HEK293T (cell line): Measurements from ENCODE around the gene TFAP2B.

ENCODE experiments used
- CTCF ChIA-PET: fragments of 350-600 bp; formaldehyde crosslinking; extraction: SDS; loops from one replicate; lab custom pipeline; 2021; ENCODE audit warnings: antibody characterized with exemption, inconsistent platforms; lab: Yijun Ruan, JAX
- POLR2A ChIA-PET: fragments of 350-600 bp; formaldehyde crosslinking; extraction: SDS; loops from one replicate; lab custom pipeline; 2020; ENCODE audit warnings: antibody characterized with exemption, inconsistent platforms; lab: Yijun Ruan, JAX
- DNase-seq: peaks from one replicate; pipeline ENCODE4 v3.0.0; 2012; ENCODE audit warnings: mixed read lengths; ENCODE audit errors: extremely low spot score
- ARNT ChIP-seq: fragments of 450-650 bp; IDR thresholded peaks from 2 replicates; pipeline ENCODE4 v1.6.1; 2017; ENCODE audit warnings: mild to moderate bottlenecking
- BHLHE40 ChIP-seq: fragments of 450-650 bp; IDR thresholded peaks from 2 replicates; pipeline ENCODE4 v1.6.1; 2016; ENCODE audit warnings: mild to moderate bottlenecking, moderate library complexity, borderline replicate concordance
- CTBP1 ChIP-seq: fragments of 450-650 bp; IDR thresholded peaks from 2 replicates; pipeline ENCODE4 v1.6.1; 2016; ENCODE audit warnings: borderline replicate concordance
- ELF4 ChIP-seq: fragments of 450-650 bp; IDR thresholded peaks from 2 replicates; pipeline ENCODE4 v1.6.1; 2017; ENCODE audit warnings: antibody characterized with exemption
- FOXA1 ChIP-seq: fragments of 450-650 bp; IDR thresholded peaks from 2 replicates; pipeline ENCODE4 v1.6.1; 2016; ENCODE audit warnings: mild to moderate bottlenecking
- FOXK2 ChIP-seq: fragments of 450-650 bp; IDR thresholded peaks from 2 replicates; pipeline ENCODE4 v1.6.1; 2016; ENCODE audit warnings: mild to moderate bottlenecking
- FOXM1 ChIP-seq: fragments of 450-650 bp; IDR thresholded peaks from 2 replicates; pipeline ENCODE4 v1.6.1; 2017; ENCODE audit warnings: mild to moderate bottlenecking, borderline replicate concordance
- HDGF ChIP-seq: fragments of 450-650 bp; IDR thresholded peaks from 2 replicates; pipeline ENCODE4 v1.6.1; 2017; ENCODE audit warnings: antibody characterized with exemption, borderline replicate concordance
- L3MBTL2 ChIP-seq: fragments of 450-650 bp; conservative IDR thresholded peaks from 2 replicates; pipeline ENCODE4 v1.6.1; 2016; ENCODE audit warnings: mild to moderate bottlenecking
- LEF1 ChIP-seq: fragments of 450-650 bp; IDR thresholded peaks from 2 replicates; pipeline ENCODE4 v1.6.1; 2017; ENCODE audit warnings: mild to moderate bottlenecking, borderline replicate concordance
- NFRKB ChIP-seq: fragments of 450-650 bp; IDR thresholded peaks from 2 replicates; pipeline ENCODE4 v1.6.1; 2016; ENCODE audit warnings: mild to moderate bottlenecking, moderate library complexity
- PKNOX1 ChIP-seq: fragments of 450-650 bp; IDR thresholded peaks from 2 replicates; pipeline ENCODE4 v1.6.1; 2016
- SP1 ChIP-seq: fragments of 450-650 bp; IDR thresholded peaks from 2 replicates; pipeline ENCODE4 v1.6.1; 2017
- SUZ12 ChIP-seq: fragments of 450-650 bp; IDR thresholded peaks from 2 replicates; pipeline ENCODE4 v1.6.1; 2016; ENCODE audit warnings: mild to moderate bottlenecking
- TARDBP ChIP-seq: fragments of 450-650 bp; IDR thresholded peaks from 2 replicates; pipeline ENCODE4 v1.6.1; 2016
- ZNF384 ChIP-seq: fragments of 450-650 bp; IDR thresholded peaks from 2 replicates; pipeline ENCODE4 v1.6.1; 2016

The TFAP2B gene

GRCh38 chr6:50889497-50889896 is 70.8 kb downstream of the TFAP2B start:
- ChIA-PET CTCF (no interaction called here), POLR2A (no interaction called here)
- TF ChIP-seq FOXA1: no peak
- TF ChIP-seq ELF4: no peak
- TF ChIP-seq FOXK2: no peak
- no peak for TF ChIP-seq L3MBTL2
- TF ChIP-seq BHLHE40: no peak
- no peak for TF ChIP-seq LEF1
- no peak for TF ChIP-seq PKNOX1
- no peak for TF ChIP-seq HDGF
- TF ChIP-seq TARDBP: no peak
- no peak for TF ChIP-seq ZNF384
- no peak for TF ChIP-seq FOXM1
- no peak for DNase-seq

GRCh38 chr6:50889935-50890334 is 71.3 kb downstream of the TFAP2B start:
- DNase-seq: no peak
- no peak for TF ChIP-seq CTBP1
- no peak for TF ChIP-seq TARDBP
- no peak for TF ChIP-seq HDGF
- no peak for TF ChIP-seq SP1
- TF ChIP-seq ARNT: no peak
- TF ChIP-seq LEF1: no peak
- TF ChIP-seq ELF4: no peak
- no peak for TF ChIP-seq FOXM1
- no peak for TF ChIP-seq BHLHE40
- no peak for TF ChIP-seq ZNF384
- no peak for TF ChIP-seq SUZ12
- no peak for TF ChIP-seq PKNOX1
- TF ChIP-seq FOXA1: no peak
- TF ChIP-seq FOXK2: no peak
- TF ChIP-seq L3MBTL2: no peak
- ChIA-PET CTCF (no interaction called here), POLR2A (no interaction called here)

- TF ChIP-seq LEF1 (no peak), FOXK2 (no peak), SUZ12 (no peak), HDGF (no peak), NFRKB (no peak)
- ChIA-PET CTCF (no interaction called here), POLR2A (no interaction called here)
- DNase-seq: no peak
Observed at GRCh38 chr6:50890579-50890978, 71.9 kb downstream of the TFAP2B start.

- POLR2A ChIA-PET: no interaction called here
- TF ChIP-seq ARNT (no peak), L3MBTL2 (no peak), CTBP1 (no peak), ELF4 (no peak), FOXK2 (no peak), FOXM1 (no peak), SP1 (no peak), LEF1 (no peak), NFRKB (no peak), SUZ12 (no peak), FOXA1 (no peak), BHLHE40 (no peak), TARDBP (no peak), PKNOX1 (no peak), HDGF (no peak), ZNF384 (no peak)
- CTCF ChIA-PET: no interaction called here
- no peak for DNase-seq
Observed at GRCh38 chr6:50891290-50891689, 72.6 kb downstream of the TFAP2B start.
